GM19240 (cell line): Measurements from ENCODE around the gene CDH4.
"Not testable (repeated sequence)": the region's sequence is repeated elsewhere in the genome, so short reads cannot be mapped to it uniquely, and the experiment has no call there.

Source experiments
- DNase-seq: peaks from one replicate; pipeline ENCODE4 v3.0.0; 2011; ENCODE audit warnings: low spot score; ENCODE audit not compliant: insufficient read length

CDH4 gene

DNA sequence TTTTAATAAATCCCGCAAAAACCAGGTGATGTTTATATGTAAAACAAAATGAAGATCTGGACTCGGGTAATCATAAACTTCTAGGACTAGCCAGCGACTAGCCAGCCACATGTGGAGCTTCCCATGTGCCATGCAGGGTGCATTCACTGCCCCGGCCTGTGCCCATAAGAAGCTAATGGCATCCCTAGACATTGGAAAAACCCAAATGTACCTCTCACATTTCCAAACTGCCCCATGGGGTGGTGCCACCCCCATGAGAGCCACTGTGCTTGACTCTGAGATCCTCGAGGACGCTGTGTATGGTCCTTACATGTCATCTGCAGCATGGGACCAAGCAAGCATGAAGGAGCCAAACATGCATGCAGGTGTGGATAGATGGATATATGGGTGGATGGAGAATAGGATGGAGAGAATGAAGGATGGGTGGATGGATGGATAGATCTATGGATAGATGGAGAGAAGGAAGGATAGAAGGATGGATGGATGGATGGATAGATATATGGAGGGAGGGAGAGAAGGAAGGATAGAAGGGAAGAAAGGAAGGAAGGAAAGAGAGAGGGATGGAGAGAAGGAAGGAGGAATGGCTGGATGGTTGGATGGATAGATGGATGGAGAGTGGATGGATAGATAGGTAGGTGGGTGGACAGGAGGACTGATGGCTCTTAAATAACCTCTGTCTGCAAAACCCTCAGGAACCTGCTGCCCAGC is 203.6 kb downstream of the CDH4 start:
- no peak for DNase-seq

- DNase-seq = no peak
These were observed 205.7 kb downstream of the CDH4 start for GRCh38 chr20:61457725-61458124.

DNA sequence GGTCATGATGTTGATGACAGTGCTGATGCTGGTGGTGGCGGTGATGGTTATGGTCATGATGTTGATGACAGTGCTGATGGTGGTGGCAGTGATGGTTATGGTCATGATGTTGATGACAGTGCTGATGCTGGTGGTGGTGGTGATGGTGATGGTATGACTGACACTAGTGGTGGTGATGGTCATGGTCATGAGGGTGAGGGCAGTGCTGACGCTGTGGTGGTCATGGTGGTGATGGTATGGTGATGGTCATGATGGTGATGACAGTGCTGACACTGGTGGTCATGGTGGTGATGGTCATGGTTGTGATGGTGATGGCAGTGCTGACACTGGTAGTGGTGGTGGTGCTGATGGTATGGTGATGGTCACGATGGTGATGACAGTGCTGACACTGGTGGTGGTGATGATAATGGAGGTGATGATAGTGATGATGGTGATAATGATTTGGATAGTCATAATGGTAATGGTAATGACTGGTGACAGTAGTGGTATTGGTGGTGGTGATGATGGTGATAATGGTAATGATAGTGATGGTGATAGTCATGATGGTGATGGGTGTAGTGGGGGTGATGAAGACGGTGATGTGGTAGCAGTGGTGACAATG is 206.2 kb downstream of the CDH4 start:
- DNase-seq = no peak

DNA sequence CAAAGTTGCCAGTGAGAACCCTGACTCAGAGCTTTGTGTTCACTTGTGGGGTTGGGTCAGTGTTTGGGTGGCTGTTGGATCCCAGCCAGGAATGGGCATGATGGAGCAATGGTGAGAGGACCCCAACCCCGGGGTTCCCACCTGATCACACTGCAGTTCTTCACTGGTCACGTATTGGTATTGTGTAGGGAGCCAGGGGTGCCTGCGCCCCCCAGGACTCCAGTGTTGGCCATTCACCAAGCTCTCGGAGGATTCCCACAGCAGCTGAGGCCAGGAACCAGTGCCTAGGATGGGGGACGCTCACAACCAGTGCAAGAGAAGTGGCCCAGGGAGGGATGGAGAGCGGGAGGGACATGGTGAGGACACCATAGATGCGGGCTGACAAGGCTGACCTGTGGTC is 207.2 kb downstream of the CDH4 start:
- DNase-seq = no peak

GRCh38 chr20:61459705-61460104 is 207.6 kb downstream of the CDH4 start:
- no peak for DNase-seq

- no peak for DNase-seq
These were observed 208.4 kb downstream of the CDH4 start for GRCh38 chr20:61460261-61461052.

GRCh38 chr20:61461461-61461860 is 209.4 kb downstream of the CDH4 start:
- DNase-seq = no peak

DNA sequence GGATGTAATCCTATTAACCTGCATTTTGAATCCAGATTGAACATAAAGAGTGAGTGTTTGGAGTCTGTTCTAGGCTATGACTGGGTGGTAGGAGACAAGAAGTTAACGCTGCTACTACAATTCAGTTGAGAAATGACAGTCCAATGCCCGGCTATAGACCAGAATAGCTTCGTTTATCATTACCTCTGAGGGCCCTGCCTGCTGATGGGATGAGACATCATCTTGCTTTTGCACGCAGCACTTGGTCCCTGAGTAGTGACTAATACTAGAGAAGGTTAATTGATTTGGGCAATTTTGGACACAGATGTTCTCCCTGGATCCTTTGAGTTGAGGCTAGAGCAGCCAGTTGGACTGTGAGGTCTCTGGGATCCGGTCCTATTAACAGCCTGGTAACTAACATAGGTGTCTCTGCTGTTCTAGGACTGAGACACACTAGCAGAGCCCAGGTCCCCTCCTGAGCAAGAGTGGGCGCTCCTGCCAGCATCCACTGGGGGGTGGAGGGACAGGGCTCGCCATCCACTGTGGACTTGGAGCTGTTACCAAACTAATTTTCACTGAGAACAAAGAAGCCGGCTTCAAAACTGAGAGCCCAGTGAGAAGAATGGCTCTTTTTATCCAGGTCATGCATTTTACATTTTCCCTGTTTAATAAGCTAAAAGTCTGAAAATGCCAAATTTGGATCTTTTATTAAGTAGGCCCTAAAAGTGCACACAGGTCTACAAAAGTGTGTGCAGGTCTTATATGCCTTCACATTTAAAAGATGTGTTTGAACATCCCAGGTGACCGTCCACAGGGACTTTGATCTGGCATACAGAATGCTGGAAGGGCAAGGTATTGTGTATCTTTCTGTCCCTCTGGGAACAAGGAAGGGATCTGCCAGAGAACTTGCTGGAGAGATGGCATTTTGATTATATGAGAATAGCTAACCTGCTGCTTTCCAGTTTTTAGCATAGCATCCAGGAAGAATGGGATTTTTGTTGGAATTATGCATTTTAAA is 212.5 kb downstream of the CDH4 start:
- DNase-seq = no peak

DNA sequence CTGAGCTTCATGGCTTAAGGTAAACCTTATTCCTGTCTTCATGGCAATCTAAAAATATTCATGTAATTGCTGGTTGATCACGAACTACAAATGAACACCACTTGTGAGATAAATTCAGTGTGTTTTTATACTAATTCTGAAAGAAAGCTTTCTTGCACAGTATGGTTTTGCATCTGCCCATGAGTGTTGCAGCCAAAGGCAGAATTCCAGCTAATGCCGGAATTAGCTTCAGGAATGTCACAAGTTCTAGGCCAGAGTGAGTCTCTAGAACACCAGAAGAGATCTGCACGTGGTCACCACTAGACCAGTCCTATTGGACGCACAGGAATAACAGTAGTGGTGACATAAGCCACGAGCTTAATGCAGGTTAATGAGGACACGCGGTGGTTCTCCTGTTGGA is 223.7 kb downstream of the CDH4 start:
- no peak for DNase-seq

DNA sequence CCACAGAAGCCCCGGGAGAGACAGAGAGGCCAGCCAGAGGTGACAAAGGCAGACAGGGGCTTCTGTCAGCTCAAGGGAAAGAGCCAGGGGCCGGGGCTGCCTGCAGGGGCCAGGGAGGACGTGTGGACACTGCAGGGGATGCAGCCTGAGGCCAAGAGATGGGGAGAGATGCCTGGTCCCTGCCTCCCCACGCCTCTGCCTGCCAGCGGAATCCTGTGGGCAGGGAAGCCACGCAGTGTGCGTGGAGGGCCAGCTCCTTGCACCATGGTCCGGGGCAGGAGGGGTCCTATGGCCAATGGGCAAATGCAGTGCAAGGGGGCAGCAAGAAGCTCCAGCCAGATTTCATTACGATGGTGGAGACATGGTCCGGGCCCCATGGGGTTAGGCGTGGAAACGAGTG is 224.9 kb downstream of the CDH4 start:
- DNase-seq = no peak

DNA sequence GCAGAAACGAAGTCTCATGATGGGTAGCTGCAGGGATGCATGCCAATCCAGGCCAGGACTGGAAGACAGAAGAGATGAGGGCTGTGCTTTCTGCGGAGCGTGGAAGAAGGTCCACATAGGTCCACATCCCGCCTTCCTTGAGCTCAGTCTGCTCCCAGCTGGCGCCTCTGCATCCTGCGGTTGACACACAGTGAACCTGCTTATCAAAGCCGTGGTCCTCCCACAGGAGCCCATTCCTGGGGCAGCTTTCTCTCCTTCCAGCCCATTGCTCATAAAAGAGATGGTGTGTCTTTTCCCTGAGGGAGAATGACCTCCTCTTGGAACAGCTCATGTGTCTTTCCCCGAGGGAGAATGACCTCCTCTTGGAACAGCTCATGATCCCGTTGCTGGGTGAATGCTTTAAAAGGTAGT is 225.4 kb downstream of the CDH4 start:
- no peak for DNase-seq

DNA sequence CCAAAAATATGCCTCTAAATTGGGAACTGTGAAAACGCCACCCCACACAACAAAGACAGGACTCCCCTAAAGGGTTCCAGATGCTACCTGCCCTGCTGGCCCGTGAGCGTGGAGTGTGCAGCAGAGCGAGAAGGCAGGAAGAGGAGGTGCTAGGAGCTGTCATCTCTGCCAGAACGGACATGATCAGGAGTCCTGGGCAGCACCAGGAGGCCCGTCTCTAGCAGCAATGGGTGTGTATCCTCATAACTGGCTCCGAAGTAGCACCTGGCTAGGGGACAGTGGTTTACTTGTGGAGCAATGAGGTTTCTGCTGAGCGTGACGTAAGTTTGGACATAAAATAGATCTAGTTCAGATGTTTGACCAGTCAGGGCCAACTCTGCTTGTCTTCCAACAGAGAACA is 226.0 kb downstream of the CDH4 start:
- DNase-seq = no peak

DNA sequence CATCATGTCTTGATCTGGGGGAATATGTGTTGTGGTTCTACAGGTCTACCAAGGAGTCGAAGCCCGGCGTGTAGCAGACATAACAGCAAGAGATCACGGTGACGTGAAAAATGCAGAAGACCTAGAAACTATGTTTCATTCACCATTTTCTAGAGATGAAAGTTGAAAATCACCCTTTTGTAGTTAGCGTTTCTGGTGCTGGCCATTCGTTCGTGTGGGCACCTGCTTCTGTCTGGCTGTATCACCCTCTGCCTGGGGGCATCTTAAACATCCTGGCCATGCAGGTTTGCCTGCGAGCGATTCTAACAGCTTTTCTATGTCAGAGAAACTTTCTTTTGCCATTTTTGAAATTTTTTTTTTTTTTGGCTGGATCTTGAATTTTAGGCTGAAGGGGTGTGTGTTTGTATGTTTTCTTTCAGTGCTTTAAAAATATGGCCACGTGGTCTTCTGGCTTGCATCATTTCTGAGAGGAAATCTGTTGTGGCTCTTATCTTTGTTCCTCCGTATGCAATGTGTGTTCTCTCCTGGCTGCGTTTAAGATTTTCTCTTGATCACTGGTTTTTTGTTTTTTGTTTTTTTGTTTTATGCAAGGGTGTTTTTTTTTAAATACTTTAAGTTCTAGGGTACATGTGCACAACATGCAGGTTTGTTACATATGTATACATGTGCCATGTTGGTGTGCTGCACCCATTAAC is 226.7 kb downstream of the CDH4 start:
- no peak for DNase-seq

DNA sequence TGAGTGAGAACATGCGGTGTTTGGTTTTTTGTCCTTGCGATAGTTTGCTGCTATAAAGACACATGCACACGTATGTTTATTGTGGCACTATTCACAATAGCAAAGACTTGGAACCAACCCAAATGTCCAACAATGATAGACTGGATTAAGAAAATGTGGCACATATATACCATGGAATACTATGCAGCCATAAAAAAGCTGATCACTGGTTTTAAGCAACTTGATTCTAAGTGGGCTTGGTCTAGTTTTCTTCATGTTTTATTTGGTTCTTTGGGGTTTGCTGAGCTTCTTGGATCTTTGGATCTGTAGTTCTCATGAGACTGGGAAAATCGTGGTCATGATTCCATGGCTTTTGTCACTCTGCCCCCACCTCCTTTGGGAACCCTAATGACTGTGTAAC is 227.4 kb downstream of the CDH4 start:
- not testable (repeated sequence) for DNase-seq

- no peak for DNase-seq
These were observed 228.2 kb downstream of the CDH4 start for GRCh38 chr20:61480158-61480825.

GRCh38 chr20:61482056-61482887 is 230.2 kb downstream of the CDH4 start:
- no peak for DNase-seq

DNA sequence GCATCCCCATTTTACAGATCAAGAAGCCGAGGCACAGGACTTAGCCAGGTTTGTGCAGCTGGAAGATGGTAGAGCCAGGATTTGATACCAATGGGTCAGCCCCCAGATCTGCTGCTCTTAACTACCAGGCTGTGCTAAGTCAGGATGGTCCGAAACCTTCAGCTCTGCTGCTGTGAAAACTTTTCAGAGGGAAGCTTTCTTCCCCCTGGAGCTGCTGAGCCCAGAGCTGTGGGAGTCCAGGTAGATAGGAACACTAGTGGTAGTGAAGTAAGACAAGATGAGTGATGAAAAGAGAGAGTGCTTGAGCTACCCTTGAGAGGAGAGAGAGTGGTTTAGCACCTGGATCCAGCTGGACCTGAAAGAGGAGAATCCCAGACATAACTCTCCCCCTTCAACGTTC is 230.8 kb downstream of the CDH4 start:
- DNase-seq = no peak

DNA sequence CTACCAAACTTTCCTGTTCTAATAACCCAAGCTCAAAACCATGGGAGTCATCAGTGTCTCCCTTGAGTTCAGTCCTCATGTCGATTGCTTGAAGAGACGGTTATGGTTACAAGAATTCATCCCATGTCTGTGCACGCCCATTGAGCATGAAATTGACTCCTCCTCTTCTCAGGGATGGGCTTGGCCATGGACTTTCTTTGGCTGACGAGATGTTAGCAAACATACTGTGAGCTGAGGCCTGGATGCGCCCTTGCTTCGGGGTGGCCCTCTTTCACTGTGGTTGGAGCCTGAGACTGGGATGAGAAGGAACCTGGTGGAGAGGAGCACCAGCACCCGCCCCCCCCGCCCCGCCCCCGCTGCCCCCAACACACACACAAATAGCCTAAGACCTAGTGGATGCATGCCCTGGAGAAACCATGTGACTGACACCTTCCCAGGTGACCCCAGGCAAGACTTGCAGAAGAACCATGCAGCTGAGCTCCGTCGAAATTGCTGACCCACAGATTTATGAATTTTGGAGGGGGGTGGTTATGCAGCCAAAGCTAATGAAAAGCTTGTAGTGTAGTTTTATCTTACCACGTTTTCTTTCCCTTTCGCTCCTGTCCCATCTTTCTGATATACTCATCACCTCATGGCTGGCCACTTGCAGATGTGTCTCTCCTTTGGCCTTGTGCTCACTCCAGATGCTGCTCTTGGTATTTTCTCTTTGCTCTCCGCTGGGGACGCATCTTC is 231.4 kb downstream of the CDH4 start:
- DNase-seq = no peak

- DNase-seq = no peak
These were observed 234.1 kb downstream of the CDH4 start for GRCh38 chr20:61486198-61486597.
